Heart left ventricle (tissue), 13 donors: Measurements from ENCODE around the gene MAP3K4.

ENCODE experiments used
- CTCF ChIP-seq, 12 donors: fragments of 200-600 bp; sonication (generic) in 4 of 12; IDR thresholded peaks; one replicate each; pipeline versions ENCODE4 v1.5.0 to v1.8.0; 2018 to 2022; ENCODE audit warnings: antibody characterized with exemption in 12 of 12, mild to moderate bottlenecking in 5 of 12
- POLR2A ChIP-seq, 2 donors: fragments of 450-650 bp; IDR thresholded peaks; one replicate each; pipeline ENCODE4 v1.6.1; 2017; ENCODE audit warnings: antibody characterized with exemption in 2 of 2, mild to moderate bottlenecking in 2 of 2, moderate library complexity in 2 of 2
- donor health status: ischemic (EF 13 %, LVEDD 7.1; RV severe dilation, severe dysfunction).
- donor health status: DM: no; HTN: yes; CAD: no.
- donor health status: DM: no; HTN: no; CAD: no.
- donor health status: ischemic (EF 25% LVEDD 6.9; RV normal size, moderate dysfunction).
- donor health status: ischemic (EF 25% LVEDD 5.7; RV mildly dilated, moderate dysfunction).
- donor health status: ischemic (EF 35%, LVEDD 5.7; RV mildly dilated, moderate dysfunction).
- donor health status: nonischemic (EF 11% LVEDD 7.7; RV severe dilation, severe dysfunction).
- donor health status: DM: yes; HTN: yes; CAD: no.
- donor health status: PGD.
- donor health status: ischemic (EF 29% LVEDD 5.4; RV normal size, mild dysfunction).
- donor health status: nonischemic (EF 23%, LVEDD 6.1; RV moderate dilation, normal function).

GRCh38 chr6:161011492-161012480 is 20.2 kb downstream of the MAP3K4 start:
- no peak for TF ChIP-seq CTCF (IDR thresholded peaks at IDR 0.05)
- TF ChIP-seq POLR2A (IDR thresholded peaks at IDR 0.05), result no peak
